ENCODE results near the gene KRTAP10-5.

The KRTAP10-5 gene

GRCh38 chr21:44548381-44548780 lies 32.0 kb downstream of the KRTAP10-5 start:
- DNase-seq, result no peak

DNA sequence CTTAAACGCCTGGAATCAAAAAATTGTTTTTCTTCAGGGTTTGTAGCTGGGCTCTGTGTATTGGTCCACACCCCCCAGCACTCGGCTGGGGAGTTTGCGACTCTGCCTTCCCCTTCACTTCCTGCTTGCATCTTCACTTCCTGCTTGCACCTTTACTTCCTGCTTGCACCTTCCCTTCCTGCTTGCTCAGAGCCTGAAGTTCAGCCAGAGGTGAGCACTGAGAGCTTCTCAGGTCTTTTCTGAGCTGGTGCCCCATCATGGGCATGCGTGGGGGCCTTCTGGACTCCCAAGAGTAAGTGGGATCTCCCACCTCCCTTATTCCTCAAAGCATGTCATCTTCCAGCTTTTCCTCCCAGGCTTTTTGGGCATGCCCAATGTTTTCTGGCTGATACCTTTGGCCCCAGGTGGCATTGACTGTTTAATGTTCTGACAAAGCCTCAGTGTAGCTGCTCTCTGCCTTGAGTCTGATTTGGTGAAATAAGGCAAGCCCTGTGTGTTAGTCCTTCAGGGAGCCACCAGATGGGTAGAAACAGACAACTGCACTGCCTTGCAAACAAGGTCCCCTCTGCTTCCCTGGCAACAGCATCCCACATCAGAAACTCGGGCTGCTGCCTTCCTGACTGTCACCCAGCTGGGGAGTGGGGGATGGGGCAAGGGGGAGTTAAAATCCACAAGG lies 32.6 kb downstream of the KRTAP10-5 start:
- peak; percentile 31 for DNase-seq

GRCh38 chr21:44544566-44544965 lies 35.8 kb downstream of the KRTAP10-5 start:
- DNase-seq, result no peak

GRCh38 chr21:44542716-44543115 lies 37.7 kb downstream of the KRTAP10-5 start:
- no peak for DNase-seq

GRCh38 chr21:44540741-44541288 lies 39.6 kb downstream of the KRTAP10-5 start:
- no peak for DNase-seq

DNA sequence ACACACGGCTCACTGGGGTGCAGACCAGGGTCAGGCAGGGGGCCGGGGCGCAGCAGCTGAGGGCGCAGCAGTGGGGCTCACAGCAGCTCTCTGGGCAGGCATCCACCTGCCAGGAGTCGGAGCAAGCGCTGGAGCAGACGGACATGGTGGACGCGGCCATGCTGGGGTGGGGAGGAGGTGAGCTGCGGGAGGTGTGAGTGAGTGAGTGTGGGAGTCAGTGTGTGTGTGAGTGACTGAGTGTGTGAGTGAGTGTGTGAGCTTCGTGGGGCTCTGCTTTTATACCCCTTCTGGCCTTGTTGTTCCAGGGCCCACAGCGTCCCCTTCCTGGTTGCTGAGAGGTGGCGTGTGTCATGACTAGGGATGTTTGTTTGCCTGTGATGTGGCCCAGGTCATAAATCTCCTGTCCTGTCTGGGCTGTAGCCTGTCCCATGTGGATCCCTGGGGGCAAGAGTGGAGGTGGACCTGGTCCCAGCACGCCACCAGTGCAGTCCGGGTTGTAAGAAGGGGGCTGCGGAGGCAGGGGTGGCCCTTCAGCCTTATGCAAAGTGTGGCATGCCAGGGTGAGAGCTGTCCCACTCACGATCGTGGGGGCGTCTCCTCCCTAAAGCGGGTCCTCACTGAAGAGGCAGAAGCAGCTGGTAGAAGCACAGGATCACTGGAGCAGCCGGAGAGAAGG lies 40.3 kb downstream of the KRTAP10-5 start, which contains the start of gene KRTAP10-1:
TSS of gene KRTAP10-1 (minus strand) at position 205 of the 676 bp plus-strand sequence. CDS start at position 160, 45 bp downstream.
- DNase-seq, result peak; percentile 49

GRCh38 chr21:44539046-44539445 lies 41.4 kb downstream of the KRTAP10-5 start:
- DNase-seq, result no peak

GRCh38 chr21:44537930-44538911 lies 42.2 kb downstream of the KRTAP10-5 start:
- peak; percentile 35 for DNase-seq

GRCh38 chr21:44535963-44536362 lies 44.4 kb downstream of the KRTAP10-5 start:
- peak; percentile 54 for DNase-seq

DNA sequence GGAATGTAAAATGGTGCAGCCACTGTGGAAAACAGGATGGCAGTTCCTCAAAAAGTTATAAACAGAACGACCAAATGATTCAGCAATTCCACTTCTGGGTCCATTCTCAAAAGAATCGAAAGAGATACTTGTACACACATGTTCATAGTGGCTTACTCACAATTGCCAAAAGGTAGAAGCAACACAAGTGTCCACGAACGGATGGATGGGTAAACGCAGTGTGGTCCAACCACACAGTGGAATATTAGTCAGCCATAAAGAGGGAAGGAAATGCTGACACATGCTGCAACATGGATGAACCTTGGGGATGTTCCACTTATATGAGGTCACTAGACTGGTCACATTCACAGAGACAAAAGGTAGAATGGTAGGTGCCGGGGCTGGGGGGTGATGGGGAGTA lies 45.7 kb downstream of the KRTAP10-5 start:
- DNase-seq, result peak; percentile 18

DNA sequence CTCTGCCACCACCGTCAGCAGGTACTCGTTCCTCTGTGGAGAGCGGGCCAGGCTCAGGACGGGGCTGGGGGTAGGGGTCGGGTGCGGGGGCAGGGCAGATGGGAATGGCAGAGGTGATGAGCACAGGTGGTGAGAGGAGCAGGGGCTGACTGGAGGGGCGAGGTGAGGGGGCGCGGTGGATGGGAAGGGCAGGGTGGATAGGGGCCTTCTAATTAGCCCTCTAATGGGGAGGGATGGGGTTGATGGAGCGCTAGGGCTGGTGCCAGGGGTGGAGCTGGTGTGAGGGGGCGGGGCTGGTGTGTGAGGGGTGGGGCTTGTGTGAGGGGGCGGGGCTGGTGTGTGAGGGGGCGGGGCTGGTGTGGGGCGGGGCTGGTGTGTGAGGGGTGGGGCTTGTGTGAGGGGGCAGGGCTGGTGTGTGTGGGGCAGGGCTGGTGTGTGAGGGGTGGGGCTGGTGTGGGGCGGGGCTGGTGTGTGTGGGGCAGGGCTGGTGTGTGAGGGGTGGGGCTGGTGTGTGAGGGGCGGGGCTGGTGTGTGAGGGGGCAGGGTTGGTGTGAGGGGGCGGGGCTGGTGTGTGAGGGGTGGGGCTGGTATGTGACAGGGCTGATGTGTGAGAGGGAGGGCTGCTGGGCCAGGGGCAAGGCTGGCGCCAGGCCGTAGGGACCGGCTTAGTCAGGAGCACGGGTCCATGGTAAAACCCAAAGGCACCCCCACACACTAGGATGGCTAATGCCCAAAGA lies 46.3 kb downstream of the KRTAP10-5 start:
- peak; percentile 41 for DNase-seq

- peak; percentile 50 for DNase-seq
Observed at GRCh38 chr21:44533121-44533890, 47.1 kb downstream of the KRTAP10-5 start.

DNA sequence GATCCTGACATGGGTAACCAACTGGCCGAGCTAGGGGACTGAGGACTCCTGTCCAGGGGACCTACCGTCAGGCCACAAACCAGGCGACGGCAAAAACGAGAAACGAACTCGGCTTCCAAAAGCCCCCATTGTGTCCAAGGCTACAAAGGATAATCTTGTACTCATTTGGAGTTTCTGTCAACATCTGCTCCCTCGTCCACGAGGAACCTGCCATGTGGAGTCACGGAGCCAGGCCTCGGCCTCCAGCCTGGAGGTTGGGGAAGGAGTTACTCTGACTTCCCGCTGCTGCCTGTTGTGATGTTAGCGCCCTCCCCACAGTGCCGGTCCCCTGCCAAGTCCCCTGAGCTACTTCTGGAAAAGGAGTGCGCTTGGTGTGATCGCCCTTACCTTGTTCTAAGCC lies 47.7 kb downstream of the KRTAP10-5 start:
- no peak for DNase-seq

- DNase-seq, result peak; percentile 43
Observed at GRCh38 chr21:44531606-44532564, 48.5 kb downstream of the KRTAP10-5 start.

DNA sequence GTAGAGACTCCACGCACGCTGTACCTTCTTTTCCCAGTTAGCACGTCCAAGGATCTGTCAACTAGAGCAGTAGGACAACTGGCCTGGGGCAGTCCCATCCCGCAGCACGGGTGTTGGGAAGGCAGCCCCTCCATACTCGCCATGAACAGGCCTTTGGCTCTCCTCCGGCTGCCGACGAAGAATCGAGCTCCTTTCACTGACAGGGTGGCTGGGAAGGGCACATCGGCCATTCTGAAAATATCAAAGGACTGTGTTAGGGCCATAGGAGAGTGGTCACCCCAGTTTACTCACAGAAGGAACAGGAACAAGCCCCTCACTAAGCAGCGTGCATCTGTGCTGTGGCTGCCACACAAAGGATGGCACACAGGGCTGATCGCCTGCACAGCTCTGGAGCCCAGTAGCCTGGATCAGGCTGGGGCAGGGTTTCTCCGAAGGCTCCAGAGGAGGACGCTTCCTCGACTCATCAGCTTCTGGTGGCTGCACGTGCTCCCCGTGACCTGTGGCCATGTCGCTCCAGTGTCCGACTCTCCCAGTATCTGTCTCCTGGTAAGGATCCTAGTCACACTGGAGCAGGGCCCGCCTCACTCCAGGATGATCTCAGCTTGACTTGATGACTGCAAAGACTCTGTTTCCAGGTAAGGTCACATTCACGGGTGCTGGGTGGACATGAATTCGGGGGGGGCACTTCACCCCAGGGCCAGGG lies 49.4 kb downstream of the KRTAP10-5 start:
- peak; percentile 33 for DNase-seq

DNA sequence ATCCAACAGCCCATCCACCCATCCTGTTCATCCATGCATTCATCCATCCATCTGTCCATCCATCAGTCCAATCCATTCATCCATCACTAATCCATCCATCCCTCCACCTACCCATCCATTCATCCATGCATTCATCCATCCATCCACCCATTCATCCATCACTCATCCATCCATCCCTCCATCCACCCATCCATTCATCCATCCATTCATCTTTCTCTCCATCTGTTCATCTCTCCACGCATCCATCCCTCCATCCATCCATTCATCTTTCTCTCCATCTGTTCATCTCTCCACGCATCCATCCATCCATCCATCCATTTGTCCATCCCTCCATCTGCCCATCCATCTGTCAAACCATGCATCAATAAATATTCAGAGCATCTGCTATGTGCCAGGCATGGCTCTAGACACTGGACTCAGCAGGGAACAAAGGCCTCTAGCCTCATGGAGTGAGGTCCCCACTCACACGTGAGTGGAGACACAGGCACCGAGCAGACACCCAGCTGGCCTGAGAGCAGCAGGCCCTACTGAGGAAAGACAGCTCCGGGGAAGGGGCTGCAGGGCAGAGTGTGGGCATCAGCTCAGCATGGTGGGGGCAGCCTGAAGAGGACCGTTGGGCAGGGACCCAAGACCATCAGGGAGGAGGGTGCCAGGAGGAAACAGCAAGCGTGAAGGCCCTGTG lies 50.0 kb downstream of the KRTAP10-5 start:
- DNase-seq, result no peak

GRCh38 chr21:44529503-44530125 lies 50.8 kb downstream of the KRTAP10-5 start:
- peak; percentile 50 for DNase-seq

Data from islet precursor cell (in vitro differentiated cells).